Effector memory CD8-positive, alpha-beta T cell (primary cell): ENCODE measurements around the gene NEUROD2.

Source experiments
- ATAC-seq: fragments of 150-1000 bp; cut with Tn5 transposase; replicated peaks from 2 replicates; pipeline ENCODE4 v1.10.0; 2021; ENCODE audit warnings: mild to moderate bottlenecking, moderate library complexity
- DNase-seq, 3 experiments: peaks; one replicate each; pipeline ENCODE4 v3.0.0; 2021
- H3K27ac Mint-ChIP-seq, 2 donors: one replicate each; pipeline ENCODE4 v1.8.0; 2022; ENCODE audit warnings: mild to moderate bottlenecking in 2 of 2, mixed read lengths in 2 of 2, moderate library complexity in 2 of 2
- H3K27me3 Mint-ChIP-seq, 2 donors: one replicate each; pipeline ENCODE4 v1.8.0; 2022; ENCODE audit warnings: mixed read lengths in 2 of 2
- H3K36me3 Mint-ChIP-seq: one replicate; pipeline ENCODE4 v1.8.0; 2022; ENCODE audit warnings: mild to moderate bottlenecking, moderate library complexity, mixed read lengths; ENCODE audit not compliant: insufficient read depth
- H3K4me1 Mint-ChIP-seq, 2 donors: one replicate each; pipeline ENCODE4 v1.8.0; 2022; ENCODE audit warnings: low read depth in 2 of 2, mixed read lengths in 2 of 2
- H3K4me3 Mint-ChIP-seq, 2 donors: one replicate each; pipeline ENCODE4 v1.8.0; 2022; ENCODE audit warnings: mild to moderate bottlenecking in 2 of 2, mixed read lengths in 2 of 2, moderate library complexity in 2 of 2
- H3K9me3 Mint-ChIP-seq, 2 donors: one replicate each; pipeline ENCODE4 v1.8.0; 2022; ENCODE audit warnings: mixed read lengths in 2 of 2
- total RNA-seq, 9 experiments: gene quantifications; one replicate each; lab custom pipeline; 2026; lab: John Stamatoyannopoulos, UW

NEUROD2 gene
- 0 to 0.07 (median 0) reads per million in 9 experiments for total RNA-seq

DNA sequence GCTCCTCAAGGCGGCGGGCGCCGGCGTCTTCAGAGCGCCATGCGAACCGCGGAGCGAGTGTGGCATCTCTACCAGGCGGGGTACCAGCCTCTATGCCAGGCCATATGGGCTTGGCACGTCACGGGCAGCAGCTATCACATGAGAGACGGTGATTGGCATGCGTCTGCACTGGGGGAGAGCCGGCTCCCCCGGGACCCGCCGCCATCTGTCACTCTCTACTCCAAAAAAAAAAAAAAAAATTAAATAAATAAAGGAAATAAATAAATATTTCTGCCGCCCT lies at the start of gene NEUROD2:
Gene NEUROD2, minus strand, starts transcription at position 70 of the 280 bp plus-strand sequence. CDS start 1,321 bp downstream, outside the sequence.
- peaks cover 12 to 14% of the 10 kb centered on the region in 2 donors for H3K4me1 Mint-ChIP-seq
- DNase-seq = no peak
- H3K4me3 Mint-ChIP-seq = peak within 1 kb of the TSS; percentile 42 to 56
- H3K9me3 Mint-ChIP-seq = no peaks in the 10 kb centered on the region
- H3K27ac Mint-ChIP-seq = no peak within 1 kb of the TSS
- no peaks in the 10 kb centered on the region for H3K36me3 Mint-ChIP-seq
- peaks cover 45 to 82% of the 10 kb centered on the region in 2 donors for H3K27me3 Mint-ChIP-seq
- ATAC-seq = no peak

GRCh38 chr17:39655105-39655504 lies 47.4 kb upstream of the NEUROD2 start:
- Mint-ChIP-seq H3K36me3 (peaks cover 18% of the 10 kb centered on the region), H3K4me1 (peaks cover 30 to 32% of the 10 kb centered on the region in 2 donors), H3K27me3 (no peaks in the 10 kb centered on the region), H3K27ac (peak overlapping the region in 1 of 2 donors; percentile 41), H3K4me3 (no peak overlapping the region), H3K9me3 (no peaks in the 10 kb centered on the region)
- no peak for DNase-seq
- no peak for ATAC-seq

GRCh38 chr17:39653662-39654331 lies 46.1 kb upstream of the NEUROD2 start:
- ATAC-seq (peak; percentile 91), DNase-seq (peak; percentile 81 to 88 (median 85))
- H3K27me3 Mint-ChIP-seq = no peaks in the 10 kb centered on the region
- peaks cover 17% of the 10 kb centered on the region for H3K36me3 Mint-ChIP-seq
- no peaks in the 10 kb centered on the region for H3K9me3 Mint-ChIP-seq
- peaks cover 34 to 41% of the 10 kb centered on the region in 2 donors for H3K4me1 Mint-ChIP-seq
- H3K4me3 Mint-ChIP-seq = no peak overlapping the region
- H3K27ac Mint-ChIP-seq = peak overlapping the region in 1 of 2 donors; percentile 90

- Mint-ChIP-seq H3K4me1 (peaks cover 37 to 44% of the 10 kb centered on the region in 2 donors), H3K27ac (peak overlapping the region; percentile 81 to 90), H3K27me3 (no peaks in the 10 kb centered on the region)
Observed at GRCh38 chr17:39653316-39653661, 45.6 kb upstream of the NEUROD2 start.

GRCh38 chr17:39652587-39653315 lies 45.0 kb upstream of the NEUROD2 start:
- Mint-ChIP-seq H3K9me3 (no peaks in the 10 kb centered on the region), H3K36me3 (peaks cover 16% of the 10 kb centered on the region), H3K4me1 (peaks cover 37 to 44% of the 10 kb centered on the region in 2 donors)

More at GRCh38 chr17:39653316-39653661, 45.6 kb upstream of the NEUROD2 start:
- Mint-ChIP-seq H3K36me3 (peaks cover 15% of the 10 kb centered on the region), H3K4me3 (no peak overlapping the region), H3K9me3 (no peaks in the 10 kb centered on the region)
- ATAC-seq = no peak
- no peak for DNase-seq

GRCh38 chr17:39651923-39652586 lies 44.3 kb upstream of the NEUROD2 start:
- DNase-seq (no peak), ATAC-seq (no peak)
- Mint-ChIP-seq H3K9me3 (no peaks in the 10 kb centered on the region), H3K36me3 (peaks cover 20% of the 10 kb centered on the region), H3K27ac (peak overlapping the region; percentile 74 to 81), H3K4me3 (peak overlapping the region in 1 of 2 donors; percentile 3), H3K4me1 (peaks cover 37 to 44% of the 10 kb centered on the region in 2 donors), H3K27me3 (no peaks in the 10 kb centered on the region)

More at GRCh38 chr17:39652587-39653315, 45.0 kb upstream of the NEUROD2 start:
- DNase-seq = no peak
- no peaks in the 10 kb centered on the region for H3K27me3 Mint-ChIP-seq
- peak overlapping the region; percentile 74 to 81 for H3K27ac Mint-ChIP-seq
- no peak for ATAC-seq
- H3K4me3 Mint-ChIP-seq = peak overlapping the region in 1 of 2 donors; percentile 3

- Mint-ChIP-seq H3K4me3 (no peak overlapping the region), H3K4me1 (peaks cover 38 to 48% of the 10 kb centered on the region in 2 donors), H3K27me3 (no peaks in the 10 kb centered on the region), H3K27ac (peak overlapping the region; percentile 63 to 74), H3K36me3 (peaks cover 19% of the 10 kb centered on the region), H3K9me3 (no peaks in the 10 kb centered on the region)
- ATAC-seq = no peak
- no peak for DNase-seq
Observed at GRCh38 chr17:39650121-39650579, 42.4 kb upstream of the NEUROD2 start.

GRCh38 chr17:39648616-39649366 lies 41.1 kb upstream of the NEUROD2 start:
- peaks cover 21% of the 10 kb centered on the region for H3K36me3 Mint-ChIP-seq
- DNase-seq (no peak), ATAC-seq (no peak)
- H3K27ac Mint-ChIP-seq = peak overlapping the region; percentile 15 to 44
- H3K9me3 Mint-ChIP-seq = no peaks in the 10 kb centered on the region
- no peak overlapping the region for H3K4me3 Mint-ChIP-seq
- peaks cover 46 to 53% of the 10 kb centered on the region in 2 donors for H3K4me1 Mint-ChIP-seq
- no peaks in the 10 kb centered on the region for H3K27me3 Mint-ChIP-seq

DNA sequence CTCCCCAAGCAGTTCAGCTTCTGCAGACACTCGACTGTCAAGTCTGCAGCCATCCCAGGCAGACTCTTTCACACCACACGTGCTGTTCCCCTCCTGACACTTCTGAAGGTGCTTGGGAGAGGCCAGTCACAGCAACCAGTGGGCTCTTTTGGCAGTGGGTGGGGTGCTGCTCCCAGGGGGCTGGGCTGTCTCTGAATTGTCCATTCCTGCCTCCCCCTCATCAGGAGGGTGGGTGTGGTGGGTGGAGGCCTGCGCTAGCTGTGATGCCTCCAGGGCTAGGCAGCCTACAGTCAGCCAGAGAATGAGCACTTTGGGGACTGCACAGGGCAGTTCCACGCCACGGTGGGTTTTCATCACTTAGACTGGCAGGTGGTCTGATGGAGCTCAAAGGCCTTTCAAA lies 39.5 kb upstream of the NEUROD2 start:
- H3K27ac Mint-ChIP-seq = no peak overlapping the region

GRCh38 chr17:39643271-39643670 lies 35.6 kb upstream of the NEUROD2 start:
- peaks cover 64 to 67% of the 10 kb centered on the region in 2 donors for H3K4me1 Mint-ChIP-seq
- H3K9me3 Mint-ChIP-seq = no peaks in the 10 kb centered on the region
- ATAC-seq = no peak
- peak overlapping the region; percentile 67 to 74 for H3K27ac Mint-ChIP-seq
- no peak for DNase-seq
- no peak overlapping the region for H3K4me3 Mint-ChIP-seq
- peaks cover 14% of the 10 kb centered on the region for H3K36me3 Mint-ChIP-seq
- H3K27me3 Mint-ChIP-seq = no peaks in the 10 kb centered on the region

More for the DNA sequence above, 39.5 kb upstream of the NEUROD2 start:
- DNase-seq (no peak), ATAC-seq (no peak)
- Mint-ChIP-seq H3K36me3 (peaks cover 18% of the 10 kb centered on the region), H3K9me3 (no peaks in the 10 kb centered on the region), H3K4me1 (peaks cover 48 to 60% of the 10 kb centered on the region in 2 donors), H3K4me3 (no peak overlapping the region), H3K27me3 (no peaks in the 10 kb centered on the region)

- peaks cover 71 to 75% of the 10 kb centered on the region in 2 donors for H3K4me1 Mint-ChIP-seq
- DNase-seq (no peak), ATAC-seq (no peak)
- no peak overlapping the region for H3K4me3 Mint-ChIP-seq
- H3K36me3 Mint-ChIP-seq = peaks cover 10% of the 10 kb centered on the region
- H3K27me3 Mint-ChIP-seq = no peaks in the 10 kb centered on the region
- H3K9me3 Mint-ChIP-seq = no peaks in the 10 kb centered on the region
- peak overlapping the region; percentile 32 to 74 for H3K27ac Mint-ChIP-seq
Observed at GRCh38 chr17:39642291-39643074, 34.8 kb upstream of the NEUROD2 start.

DNA sequence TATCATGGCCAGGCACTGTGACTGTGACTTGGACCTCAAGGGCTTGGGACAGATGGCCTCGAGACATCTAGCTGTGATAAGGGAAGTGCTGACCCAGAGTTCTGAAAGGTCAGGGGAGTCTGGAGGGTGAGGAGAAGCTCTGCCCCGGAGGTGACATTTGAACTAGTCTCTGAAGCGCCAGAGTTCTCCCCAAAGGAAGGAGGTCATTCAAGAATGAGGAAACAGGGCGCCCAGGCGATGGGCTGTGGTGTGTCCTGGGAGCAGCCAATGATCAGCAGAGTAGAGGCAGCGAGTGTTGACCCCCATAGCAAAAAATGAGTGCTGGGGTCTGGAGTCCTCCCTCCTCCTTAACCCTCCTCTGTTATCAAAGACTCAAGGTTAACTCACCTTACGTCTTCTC lies 34.2 kb upstream of the NEUROD2 start:
- Mint-ChIP-seq H3K27ac (peak overlapping the region; percentile 27 to 73), H3K36me3 (peaks cover 10% of the 10 kb centered on the region), H3K4me1 (peaks cover 71 to 76% of the 10 kb centered on the region in 2 donors), H3K9me3 (no peaks in the 10 kb centered on the region), H3K4me3 (no peak overlapping the region), H3K27me3 (no peaks in the 10 kb centered on the region)
- ATAC-seq (no peak), DNase-seq (no peak)
